RKO (cell line): ENCODE results near the gene SSTR3.
"Not testable (repeated sequence)": the region's sequence is repeated elsewhere in the genome, so short reads cannot be mapped to it uniquely, and the experiment has no call there.

Source experiments
- DNase-seq: peaks from one replicate; pipeline ENCODE4 v3.0.0-alpha.2; 2016; ENCODE audit warnings: low spot score

Gene SSTR3

GRCh38 chr22:37181681-37182080, 30.6 kb downstream of the SSTR3 start:
- DNase-seq = no peak

DNA sequence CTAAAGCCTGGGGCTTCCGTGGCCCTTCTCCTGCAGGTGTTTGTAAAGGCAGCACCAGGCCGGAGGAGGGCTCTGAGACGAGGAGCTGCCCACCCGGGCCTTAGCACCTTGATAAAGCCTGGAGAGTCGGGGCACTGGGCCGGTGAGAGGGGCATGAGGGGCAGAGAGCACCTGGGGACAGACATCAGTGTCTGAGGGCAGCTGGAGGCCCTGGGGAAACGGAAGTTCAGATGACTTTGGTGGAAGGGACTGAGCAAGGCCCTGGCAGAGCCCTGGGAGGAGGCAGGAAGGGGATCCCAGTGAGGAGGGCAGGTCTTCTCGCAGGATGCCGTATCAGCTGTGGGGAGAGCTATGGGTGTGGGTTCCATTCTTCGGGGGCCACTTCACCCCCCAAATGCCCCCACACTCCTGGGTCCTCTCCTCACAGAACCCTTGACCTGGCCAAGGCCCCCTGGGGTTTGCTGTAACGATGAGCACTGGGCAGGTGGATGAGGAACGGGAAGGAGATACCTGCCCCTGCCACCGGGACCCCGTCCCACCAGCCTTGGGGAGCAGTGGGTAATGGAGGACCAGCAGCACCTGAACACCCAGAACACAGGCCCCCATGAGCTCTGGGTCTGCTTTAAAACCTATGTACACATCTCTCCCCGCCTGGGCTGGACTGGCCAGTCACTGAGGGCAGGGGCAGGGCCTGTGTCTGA, 31.6 kb downstream of the SSTR3 start:
- no peak for DNase-seq

DNA sequence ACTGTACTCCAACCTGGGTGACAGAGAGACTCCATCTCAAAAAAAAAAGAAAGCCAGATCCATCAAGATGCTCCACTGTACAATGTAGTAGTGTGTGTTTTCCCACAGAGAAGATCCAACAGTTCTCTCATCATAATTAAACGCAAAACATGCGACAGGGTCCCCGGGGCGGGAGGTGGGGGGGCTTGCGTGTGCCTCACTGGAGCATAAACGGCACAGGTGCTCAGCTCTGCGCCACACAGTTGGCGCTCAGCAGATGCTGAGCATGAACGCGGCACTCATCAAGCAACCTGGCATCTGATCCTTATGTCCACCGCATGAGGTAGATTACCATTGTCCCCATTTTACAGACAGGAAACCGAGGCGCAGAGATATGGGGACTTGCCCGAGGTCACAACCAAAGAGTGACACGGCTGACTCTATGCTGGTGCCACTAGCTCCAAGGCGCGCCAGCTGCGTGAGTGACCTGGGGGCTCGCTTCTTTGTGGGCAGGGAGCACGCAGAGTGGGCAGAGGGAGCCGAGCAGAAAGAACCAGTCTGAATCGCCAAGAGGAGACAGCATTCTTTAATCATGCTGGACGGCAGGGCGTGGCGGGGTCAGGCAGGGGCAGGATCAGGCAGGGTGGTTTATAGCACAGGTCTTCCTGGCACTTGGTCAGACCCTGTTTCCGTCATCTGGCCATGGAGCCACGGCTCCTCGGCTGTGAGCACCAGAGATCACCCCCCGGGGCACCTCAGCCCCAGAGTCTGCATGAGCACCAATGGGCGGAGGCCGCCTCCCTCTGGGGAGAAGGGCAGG, 32.5 kb downstream of the SSTR3 start:
- no peak for DNase-seq

DNA sequence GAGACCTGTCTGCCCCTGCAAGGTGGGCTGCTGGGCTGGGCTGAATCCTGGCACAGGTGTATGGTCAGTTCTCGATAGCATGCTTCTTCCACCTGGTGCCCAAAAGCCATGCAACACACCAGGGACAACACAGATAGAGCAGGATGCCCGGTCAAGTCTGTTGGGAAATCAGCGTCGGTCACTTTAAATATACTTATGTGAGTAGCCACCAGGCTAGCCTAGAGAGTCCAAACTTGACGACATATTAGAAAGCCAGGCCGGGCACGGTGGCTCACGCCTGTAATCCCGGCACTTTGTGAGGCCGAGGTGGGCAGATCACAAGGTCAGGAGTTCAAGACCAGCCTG, 33.2 kb downstream of the SSTR3 start:
- DNase-seq = no peak

GRCh38 chr22:37178350-37179125, 33.7 kb downstream of the SSTR3 start:
- no peak for DNase-seq

DNA sequence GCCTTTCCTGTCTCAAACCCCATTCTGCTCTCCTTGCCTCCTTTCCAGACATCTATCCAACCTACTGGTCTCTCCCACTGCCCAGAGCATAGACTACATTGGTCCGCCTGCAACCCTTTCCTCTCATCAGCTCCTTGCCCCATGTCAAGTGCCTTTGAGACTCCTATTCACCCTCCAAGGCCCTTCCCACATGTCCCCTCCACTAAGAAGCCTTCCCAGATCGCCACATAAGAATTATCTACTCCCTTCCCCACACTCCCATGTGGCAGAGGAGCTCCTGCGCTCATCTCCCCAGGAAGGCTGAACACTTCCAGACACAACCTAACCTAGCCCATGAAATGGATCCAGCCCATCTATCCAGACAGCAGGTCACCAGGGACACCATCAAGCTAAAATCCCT, 34.5 kb downstream of the SSTR3 start:
- DNase-seq = no peak

- no peak for DNase-seq
These were observed 35.1 kb downstream of the SSTR3 start for GRCh38 chr22:37177221-37177620.

GRCh38 chr22:37176464-37177061, 35.7 kb downstream of the SSTR3 start:
- no peak for DNase-seq

DNA sequence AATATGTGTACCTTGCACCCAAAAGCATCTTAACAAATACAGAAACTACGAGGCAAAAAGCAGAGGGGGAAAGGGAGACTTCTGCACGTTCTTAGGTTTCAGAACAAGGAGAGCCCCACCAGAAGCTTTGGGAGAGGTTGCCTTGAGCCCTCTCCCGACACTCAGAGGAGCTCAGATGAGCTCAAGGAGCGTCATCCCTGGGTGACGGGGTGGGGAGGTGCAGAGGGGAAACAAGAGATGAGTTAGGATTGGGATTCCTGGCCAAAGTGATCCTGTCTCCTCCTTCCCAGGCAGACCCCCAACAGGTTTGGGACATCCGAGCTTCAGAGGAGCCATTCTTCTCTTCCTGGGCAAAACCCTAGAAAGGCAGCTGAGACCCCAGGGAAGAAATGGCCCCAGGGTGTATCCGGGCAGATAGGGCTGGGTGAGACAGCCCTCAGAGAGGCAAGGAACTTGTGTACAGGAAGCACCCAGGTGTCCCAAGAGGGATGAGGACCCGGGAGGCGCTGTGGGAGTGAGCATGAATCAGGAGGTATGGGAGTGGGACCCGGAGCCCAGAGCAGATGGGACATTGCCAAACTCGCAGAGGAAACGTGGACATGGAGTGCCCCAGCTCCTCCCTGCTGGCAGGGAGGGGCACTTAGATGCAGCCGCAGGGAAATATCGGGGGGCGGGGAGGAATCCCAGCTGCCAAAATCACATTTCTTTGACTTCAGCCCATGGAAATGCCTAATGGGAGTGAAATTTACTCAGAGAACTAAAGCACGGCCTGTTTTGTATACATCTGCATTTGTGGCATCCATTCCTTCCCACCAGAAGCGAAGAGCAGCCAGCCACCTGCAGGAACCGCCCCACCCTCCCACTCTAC, 36.6 kb downstream of the SSTR3 start:
- DNase-seq = no peak

DNA sequence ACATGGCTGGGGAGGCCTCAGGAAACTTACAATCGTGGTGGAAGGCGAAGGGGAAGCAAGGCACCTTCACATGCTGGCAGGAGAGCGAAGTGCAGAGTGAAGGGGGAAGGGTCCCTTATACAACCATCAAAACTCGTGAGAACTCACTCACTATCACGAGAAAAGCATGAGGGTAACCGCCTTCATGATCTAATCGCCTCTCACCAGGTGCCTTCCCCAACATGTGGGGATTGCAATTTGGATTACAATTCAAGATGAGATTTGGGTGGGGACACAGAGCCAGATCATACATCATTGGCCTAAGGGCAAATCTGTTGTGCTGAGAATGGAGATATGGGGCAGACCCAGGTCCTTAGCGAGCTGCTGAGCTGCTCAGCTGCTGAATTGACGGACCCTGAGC, 37.3 kb downstream of the SSTR3 start:
- DNase-seq = no peak

DNA sequence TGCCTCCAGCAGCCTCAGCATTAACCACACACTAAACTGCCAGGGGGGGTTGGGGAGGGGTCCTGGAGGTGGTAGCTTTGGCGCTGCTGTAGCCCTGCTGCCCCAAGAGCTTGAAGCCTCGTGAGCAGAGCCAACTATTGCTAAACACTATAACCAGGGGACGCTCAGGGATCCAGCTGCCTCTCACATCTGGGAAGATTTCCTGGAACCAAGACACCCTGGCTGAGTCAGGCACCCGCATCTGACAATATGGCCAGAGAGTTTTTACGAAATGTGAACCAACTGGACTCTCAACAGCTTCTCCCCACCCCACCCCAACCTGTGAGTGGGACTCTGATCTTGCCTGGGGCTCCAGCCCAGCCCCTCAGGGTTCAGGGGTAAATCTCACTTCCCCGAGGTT, 38.6 kb downstream of the SSTR3 start:
- DNase-seq = no peak

DNA sequence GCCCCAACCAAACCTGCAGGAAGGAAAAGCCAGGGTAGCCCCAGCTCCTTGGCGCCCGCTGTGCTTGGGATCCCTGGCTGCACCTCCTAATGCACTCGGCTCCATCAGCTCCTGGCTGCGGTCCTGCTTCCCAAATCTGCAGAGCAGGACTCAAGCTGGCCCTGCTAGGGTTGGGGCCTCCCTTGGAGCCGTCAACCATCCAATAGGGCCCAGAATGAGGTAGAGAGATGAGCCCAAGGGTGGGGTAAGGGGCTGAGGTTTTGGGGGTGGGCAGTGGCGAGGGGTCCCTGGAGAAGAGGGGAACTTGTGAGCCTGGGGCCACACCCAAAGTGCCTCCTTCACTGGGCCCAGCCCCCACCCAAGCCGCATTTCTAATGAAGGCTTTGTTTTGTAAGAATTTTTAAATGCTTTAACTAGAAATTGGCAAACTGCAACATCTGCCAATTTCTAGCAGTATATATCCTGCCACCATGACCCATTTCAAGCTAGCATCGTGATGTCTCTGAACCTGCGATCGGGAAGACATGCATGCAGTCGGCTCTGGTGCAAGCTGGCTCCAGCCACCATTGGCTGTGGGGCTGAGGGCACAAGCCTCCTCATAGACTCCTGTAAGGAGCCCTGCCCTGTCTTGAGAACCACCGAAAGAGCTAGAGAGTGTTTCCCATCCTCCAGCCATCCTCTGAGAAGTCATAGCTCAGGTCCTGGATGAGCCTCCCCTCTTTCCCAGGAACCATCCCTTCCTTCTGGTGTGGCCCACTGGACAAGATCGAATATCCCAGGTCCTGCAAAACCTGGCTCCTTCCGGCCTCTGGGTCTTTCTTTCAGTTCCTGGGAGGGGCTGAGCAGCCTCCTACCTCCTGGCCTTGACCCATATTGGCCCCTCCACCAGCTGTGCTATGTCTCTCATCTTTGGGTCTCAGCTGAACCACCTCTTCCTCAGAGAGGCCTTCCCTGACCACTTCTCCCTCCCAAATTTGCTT, 39.7 kb downstream of the SSTR3 start:
- DNase-seq = no peak

DNA sequence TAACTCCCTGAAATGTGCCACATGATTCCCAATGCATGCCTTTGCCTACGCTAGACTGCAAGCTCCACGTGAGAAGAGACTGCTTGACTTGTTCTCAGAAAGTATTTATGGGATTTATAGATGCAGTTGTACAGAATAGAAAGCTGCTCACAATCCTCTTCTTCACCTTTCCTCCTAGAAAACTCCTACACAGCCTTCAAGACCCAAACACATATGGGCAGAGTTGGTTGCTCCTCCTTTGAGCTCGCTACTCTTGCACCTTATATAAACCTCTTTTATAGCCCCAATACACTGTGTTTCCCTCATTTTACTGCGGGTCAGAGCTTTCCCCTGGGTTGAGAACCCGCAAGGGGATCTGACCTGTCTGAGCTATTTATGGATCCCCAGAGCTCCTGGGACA, 40.6 kb downstream of the SSTR3 start:
- DNase-seq = no peak

DNA sequence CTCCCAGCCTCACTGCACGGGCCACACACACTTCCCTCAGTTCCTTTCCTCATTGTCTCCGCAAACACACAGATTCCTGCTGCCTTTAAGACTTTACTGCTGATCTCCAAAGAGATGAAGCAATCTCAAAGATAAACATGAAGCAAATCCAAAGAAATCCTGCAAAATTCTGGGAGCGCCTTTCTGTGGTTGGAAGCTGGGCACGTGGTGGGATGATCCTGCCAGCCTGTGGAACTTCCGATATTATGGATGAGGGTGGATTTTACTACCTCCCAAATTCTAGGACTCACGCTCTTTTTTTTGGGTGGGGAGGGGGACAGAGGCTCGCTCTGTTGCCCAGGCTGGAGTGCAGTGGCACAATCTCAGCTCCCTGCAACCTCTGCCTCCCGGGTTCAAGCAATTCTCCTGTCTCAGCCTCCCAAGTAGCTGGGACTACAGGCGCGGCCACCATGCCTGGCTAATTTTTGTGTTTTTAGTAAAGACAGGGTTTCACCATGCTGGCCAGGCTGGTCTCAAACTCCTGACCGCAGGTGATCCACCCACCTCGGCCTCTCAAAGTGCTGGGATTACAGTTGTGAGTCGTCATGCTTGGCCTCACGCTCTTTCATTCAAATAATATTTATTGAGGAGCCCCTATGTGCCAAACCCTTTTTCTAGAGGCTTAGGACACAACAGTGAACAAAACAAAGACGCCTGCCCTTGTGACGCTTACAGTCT, 41.4 kb downstream of the SSTR3 start:
- not testable (repeated sequence) for DNase-seq

- no peak for DNase-seq
These were observed 42.2 kb downstream of the SSTR3 start for GRCh38 chr22:37169947-37170688.

DNA sequence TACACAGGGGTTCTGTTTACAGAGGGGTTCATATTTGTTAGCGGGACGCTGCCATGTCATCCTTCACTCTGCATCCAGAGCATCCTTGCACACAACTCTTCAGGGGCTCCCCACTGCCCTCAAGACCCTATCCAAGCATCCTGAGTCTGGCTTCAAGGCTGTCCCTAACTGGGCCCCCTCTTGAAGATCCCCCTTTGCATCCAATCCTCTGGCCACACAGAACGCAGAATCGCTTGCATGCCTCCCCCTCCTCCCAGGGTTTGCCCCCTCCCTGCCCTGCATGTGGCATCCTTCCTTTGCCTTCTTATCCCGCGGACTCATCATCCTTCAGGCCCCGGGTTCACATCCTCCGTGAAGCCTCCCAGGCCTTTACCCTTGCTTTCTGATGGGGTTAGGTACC, 42.9 kb downstream of the SSTR3 start:
- DNase-seq = no peak

- DNase-seq = no peak
These were observed 44.2 kb downstream of the SSTR3 start for GRCh38 chr22:37167981-37168647.

DNA sequence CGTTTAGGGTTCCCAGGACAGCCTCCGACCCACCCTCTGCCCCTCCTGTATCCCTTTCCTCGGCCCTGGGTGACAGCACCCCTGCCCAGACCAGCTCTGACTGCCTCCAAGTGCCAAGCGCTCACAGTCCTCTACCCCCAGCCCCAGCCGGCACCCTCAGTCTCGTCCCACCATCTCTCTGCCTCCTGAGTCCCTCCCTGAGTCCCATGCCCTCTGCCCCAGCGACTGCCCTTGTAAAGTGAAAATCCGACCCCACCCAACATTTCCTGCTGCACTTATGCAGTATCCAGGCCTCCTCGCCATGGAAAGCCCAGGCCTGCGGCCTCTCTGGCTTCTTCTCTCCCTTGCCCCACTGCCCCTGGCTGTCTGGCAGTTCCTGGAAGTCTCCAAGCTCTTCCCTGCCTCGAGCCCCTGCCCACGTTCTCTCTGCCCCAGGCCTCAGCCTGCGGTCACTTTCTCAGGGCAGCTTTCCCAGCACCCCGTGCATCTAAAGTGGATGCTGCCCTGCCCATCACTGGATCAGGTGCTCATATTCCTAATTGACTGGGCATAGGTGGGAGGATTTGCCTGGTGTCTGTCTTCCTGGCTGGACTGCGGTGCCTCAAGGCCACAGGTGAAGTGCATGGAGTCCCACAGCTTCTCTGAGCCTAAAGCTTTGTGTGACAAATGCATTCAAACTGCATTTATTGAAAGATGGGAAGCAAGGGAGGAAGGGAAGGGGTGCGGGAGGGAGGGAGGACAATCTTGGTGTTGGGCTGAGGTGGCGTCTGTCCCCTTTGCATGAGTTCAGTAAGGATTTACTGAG, 44.9 kb downstream of the SSTR3 start:
- DNase-seq = no peak
